HEK293 (cell line): Measurements from ENCODE around the gene NOC2L.

ENCODE experiments used
- CTCF ChIA-PET: fragments of 350-600 bp; formaldehyde crosslinking; extraction: SDS; loops from one replicate; lab custom pipeline; 2021; ENCODE audit warnings: antibody characterized with exemption; lab: Yijun Ruan, JAX
- POLR2A ChIA-PET: fragments of 300-600 bp; formaldehyde crosslinking; extraction: SDS; loops from one replicate; lab custom pipeline; 2020; ENCODE audit warnings: antibody characterized with exemption, inconsistent platforms; lab: Yijun Ruan, JAX
- H3K27ac ChIP-seq: fragments of 200-500 bp; sonication (Bioruptor generic); 2 replicates; pipeline ENCODE4 v1.5.1; 2014; ENCODE audit warnings: low read depth, low read length, control low read depth, inconsistent platforms; ENCODE audit errors: extremely low read depth
- H3K36me3 ChIP-seq, 2 experiments: fragments of 200-500 bp in 1 of 2; sonication (Bioruptor generic) in 1 of 2; 1 replicate in 1 of 2; 2 replicates in 1 of 2; pipeline ENCODE4 v1.5.1; 2014 to 2017; ENCODE audit warnings: inconsistent platforms in 2 of 2, low read length in 2 of 2; ENCODE audit not compliant: control insufficient read depth in 2 of 2, insufficient read depth in 1 of 2
- H3K4me1 ChIP-seq: fragments of 200-500 bp; sonication (Bioruptor generic); 2 replicates; pipeline ENCODE4 v1.5.1; 2014; ENCODE audit warnings: mild to moderate bottlenecking, low read length, inconsistent platforms; ENCODE audit not compliant: control insufficient read depth, insufficient read depth
- H3K4me3 ChIP-seq: 2 replicates; pipeline ENCODE4 v1.5.1; 2011; ENCODE audit warnings: low read depth, mild to moderate bottlenecking, control low read depth, low read length, moderate library complexity
- H3K9me3 ChIP-seq: fragments of 200-500 bp; sonication (Bioruptor generic); 2 replicates; pipeline ENCODE4 v1.5.1; 2014; ENCODE audit warnings: low read depth, low read length, inconsistent platforms; ENCODE audit not compliant: control insufficient read depth, insufficient read depth
- BCL11A ChIP-seq: fragments of 450-650 bp; formaldehyde crosslinking; IDR thresholded peaks from 2 replicates; pipeline ENCODE4 v1.5.1; 2016; ENCODE audit warnings: low read depth, missing biosample characterization, missing genetic modification characterization
- HOXD13 ChIP-seq: sonication (generic); formaldehyde crosslinking; IDR thresholded peaks from 2 replicates; pipeline ENCODE4 v1.8.0; 2022; ENCODE audit warnings: missing genetic modification reagents, borderline replicate concordance
- KLF16 ChIP-seq: fragments of 450-650 bp; formaldehyde crosslinking; IDR thresholded peaks from 2 replicates; pipeline ENCODE4 v1.5.1; 2017; ENCODE audit warnings: missing biosample characterization, missing genetic modification characterization
- KLF8 ChIP-seq: fragments of 450-650 bp; formaldehyde crosslinking; IDR thresholded peaks from 2 replicates; pipeline ENCODE4 v1.5.1; 2016; ENCODE audit warnings: missing biosample characterization, missing genetic modification characterization
- KLF9 ChIP-seq: fragments of 450-650 bp; formaldehyde crosslinking; IDR thresholded peaks from 2 replicates; pipeline ENCODE4 v1.5.1; 2016; ENCODE audit warnings: missing biosample characterization, missing genetic modification characterization, low read depth
- MEIS1 ChIP-seq: sonication (generic); formaldehyde crosslinking; IDR thresholded peaks from 2 replicates; pipeline ENCODE4 v1.8.1; 2022; ENCODE audit warnings: missing genetic modification reagents, mild to moderate bottlenecking, borderline replicate concordance
- SALL2 ChIP-seq: fragments of 450-650 bp; formaldehyde crosslinking; IDR thresholded peaks from 2 replicates; pipeline ENCODE4 v1.5.0; 2017; ENCODE audit warnings: missing biosample characterization, mild to moderate bottlenecking, missing genetic modification characterization, borderline replicate concordance
- ZBTB17 ChIP-seq: fragments of 450-650 bp; formaldehyde crosslinking; IDR thresholded peaks from 2 replicates; pipeline ENCODE4 v1.5.1; 2016; ENCODE audit warnings: missing biosample characterization, missing genetic modification characterization
- ZFP3 ChIP-seq: fragments of 450-650 bp; formaldehyde crosslinking; IDR thresholded peaks from 2 replicates; pipeline ENCODE4 v1.5.1; 2016; ENCODE audit warnings: low read depth, missing biosample characterization, missing genetic modification characterization
- ZFP37 ChIP-seq: fragments of 450-650 bp; formaldehyde crosslinking; IDR thresholded peaks from 2 replicates; pipeline ENCODE4 v1.5.1; 2016; ENCODE audit warnings: missing biosample characterization, missing genetic modification characterization
- ZIC2 ChIP-seq: fragments of 450-650 bp; formaldehyde crosslinking; IDR thresholded peaks from 2 replicates; pipeline ENCODE4 v1.5.1; 2016; ENCODE audit warnings: missing biosample characterization, missing genetic modification characterization
- ZNF114 ChIP-seq: fragments of 450-650 bp; formaldehyde crosslinking; IDR thresholded peaks from 2 replicates; pipeline ENCODE4 v1.5.0; 2017; ENCODE audit warnings: missing biosample characterization, missing genetic modification characterization
- ZNF146 ChIP-seq: fragments of 450-650 bp; formaldehyde crosslinking; IDR thresholded peaks from 2 replicates; pipeline ENCODE4 v1.5.1; 2016; ENCODE audit warnings: missing biosample characterization, missing genetic modification characterization
- ZNF175 ChIP-seq: fragments of 450-650 bp; formaldehyde crosslinking; IDR thresholded peaks from 2 replicates; pipeline ENCODE4 v1.5.1; 2016; ENCODE audit warnings: missing biosample characterization, missing genetic modification characterization
- ZNF2 ChIP-seq: fragments of 450-650 bp; formaldehyde crosslinking; IDR thresholded peaks from 2 replicates; pipeline ENCODE4 v1.5.1; 2016; ENCODE audit warnings: missing biosample characterization, missing genetic modification characterization
- ZNF214 ChIP-seq: fragments of 450-650 bp; formaldehyde crosslinking; IDR thresholded peaks from 2 replicates; pipeline ENCODE4 v1.5.1; 2017; ENCODE audit warnings: missing biosample characterization, mild to moderate bottlenecking, missing genetic modification characterization, borderline replicate concordance
- ZNF223 ChIP-seq: fragments of 450-650 bp; formaldehyde crosslinking; IDR thresholded peaks from 2 replicates; pipeline ENCODE4 v1.5.1; 2016; ENCODE audit warnings: missing biosample characterization, missing genetic modification characterization
- ZNF324 ChIP-seq: fragments of 450-650 bp; formaldehyde crosslinking; IDR thresholded peaks from 2 replicates; pipeline ENCODE4 v1.5.1; 2016; ENCODE audit warnings: missing biosample characterization, missing genetic modification characterization
- ZNF335 ChIP-seq: fragments of 450-650 bp; formaldehyde crosslinking; conservative IDR thresholded peaks from 2 replicates; pipeline ENCODE4 v1.5.1; 2016; ENCODE audit warnings: missing biosample characterization, missing genetic modification characterization
- ZNF354C ChIP-seq: fragments of 450-650 bp; formaldehyde crosslinking; IDR thresholded peaks from 2 replicates; pipeline ENCODE4 v1.5.1; 2016; ENCODE audit warnings: missing biosample characterization, missing genetic modification characterization, low read depth, borderline replicate concordance
- ZNF37A ChIP-seq: fragments of 450-650 bp; IDR thresholded peaks from 2 replicates; pipeline ENCODE4 v1.5.1; 2018; ENCODE audit warnings: missing biosample characterization, missing genetic modification characterization
- ZNF423 ChIP-seq: fragments of 450-650 bp; formaldehyde crosslinking; IDR thresholded peaks from 2 replicates; pipeline ENCODE4 v1.5.1; 2016; ENCODE audit warnings: missing biosample characterization, missing genetic modification characterization
- ZNF501 ChIP-seq: fragments of 450-650 bp; formaldehyde crosslinking; IDR thresholded peaks from 2 replicates; pipeline ENCODE4 v1.5.1; 2016; ENCODE audit warnings: missing biosample characterization, missing genetic modification characterization
- ZNF629 ChIP-seq: fragments of 450-650 bp; formaldehyde crosslinking; IDR thresholded peaks from 2 replicates; pipeline ENCODE4 v1.5.1; 2017; ENCODE audit warnings: missing biosample characterization, missing genetic modification characterization
- ZNF670 ChIP-seq: fragments of 450-650 bp; formaldehyde crosslinking; IDR thresholded peaks from 2 replicates; pipeline ENCODE4 v1.5.1; 2016; ENCODE audit warnings: missing biosample characterization, missing genetic modification characterization, low read depth
- ZNF76 ChIP-seq: fragments of 450-650 bp; formaldehyde crosslinking; IDR thresholded peaks from 2 replicates; pipeline ENCODE4; 2016; ENCODE audit warnings: low read depth, missing biosample characterization, missing genetic modification characterization, borderline replicate concordance
- ZSCAN16 ChIP-seq: fragments of 450-650 bp; formaldehyde crosslinking; IDR thresholded peaks from 2 replicates; pipeline ENCODE4 v1.5.1; 2016; ENCODE audit warnings: missing biosample characterization, missing genetic modification characterization
- TF ChIP-seq, protein P1 (sequence below): fragments of 450-650 bp; formaldehyde crosslinking; IDR thresholded peaks from 2 replicates; pipeline ENCODE4 v1.5.1; 2016; ENCODE audit warnings: missing biosample characterization, missing genetic modification characterization
- TF ChIP-seq, protein P2 (sequence below): fragments of 450-650 bp; formaldehyde crosslinking; conservative IDR thresholded peaks from 2 replicates; pipeline ENCODE4 v1.5.1; 2016; ENCODE audit warnings: low read depth, missing biosample characterization, missing genetic modification characterization
- TF ChIP-seq, protein P3 (sequence below): fragments of 450-650 bp; formaldehyde crosslinking; IDR thresholded peaks from 2 replicates; pipeline ENCODE4 v1.5.1; 2016; ENCODE audit warnings: missing biosample characterization, missing genetic modification characterization
- TF ChIP-seq, protein P4 (sequence below): fragments of 450-650 bp; formaldehyde crosslinking; IDR thresholded peaks from 2 replicates; pipeline ENCODE4 v1.5.1; 2016; ENCODE audit warnings: missing biosample characterization, missing genetic modification characterization

NOC2L gene

DNA sequence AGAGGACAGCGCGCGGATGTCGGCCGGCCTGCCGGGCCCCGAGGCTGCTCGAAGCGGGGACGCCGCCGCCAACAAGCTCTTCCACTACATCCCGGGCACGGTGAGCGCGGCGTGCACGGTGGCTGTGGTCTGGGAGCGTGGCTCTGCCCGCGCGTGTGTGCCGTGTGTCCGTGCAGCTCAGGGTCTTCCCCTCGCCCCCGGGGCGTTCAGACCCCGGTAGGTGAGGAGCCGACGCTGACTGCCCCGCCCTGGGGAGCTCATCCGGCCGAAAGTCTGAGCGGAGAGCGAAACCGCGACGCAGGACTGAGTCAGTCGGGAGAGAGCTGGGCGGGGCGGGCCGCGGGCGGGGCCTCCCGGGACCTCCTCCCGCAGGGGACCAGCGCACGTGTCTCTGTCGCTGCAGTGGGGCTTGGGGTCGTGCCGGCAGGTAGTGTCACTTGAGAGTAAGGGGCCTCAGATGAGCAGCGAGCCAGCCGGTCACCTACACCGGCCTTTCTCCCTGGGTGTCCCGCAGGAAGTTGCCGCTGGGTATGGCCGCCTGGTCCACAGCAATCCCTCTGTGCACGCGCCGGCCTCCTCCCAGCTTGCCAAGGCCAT is 7.7 kb upstream of the NOC2L start:
- H3K27ac ChIP-seq, result peak overlapping the region; percentile 75
- H3K36me3 ChIP-seq, result peaks cover 0 to 33% of the 10 kb centered on the region in 2 experiments; a peak in 1 of 3 replicates
- H3K4me1 ChIP-seq, result peaks cover 5% of the 10 kb centered on the region
- no peaks in the 10 kb centered on the region for H3K9me3 ChIP-seq
- H3K4me3 ChIP-seq, result peak overlapping the region; percentile 51
- POLR2A ChIA-PET, result interaction anchor here (0.6 to 1.5 kb wide), 12 partner anchors 8 to 189 kb away, joined by 3 to 28 read pairs (median 3); partner anchors contain the start of genes AGRN, HES4 and NOC2L
- CTCF ChIA-PET, result interaction anchor here (0.5 to 1.5 kb wide), 4 partner anchors 18 to 1228 kb away, joined by 3 to 4 read pairs (median 4); no protein-coding TSS in a partner anchor
- no peak for TF ChIP-seq ZNF354C (tag by site-specific recombination)
- no peak for TF ChIP-seq ZNF214 (tag by site-specific recombination)
- peak; percentile 82 for TF ChIP-seq KLF9 (tag by site-specific recombination)
- peak; percentile 49; the same call in 1 of the 2 replicates for TF ChIP-seq ZIC2 (tag by site-specific recombination)
- peak; percentile 62 for TF ChIP-seq KLF16 (tag by site-specific recombination)
- no peak for TF ChIP-seq ZNF146 (tag by site-specific recombination)
- TF ChIP-seq ZNF629 (tag by site-specific recombination), result peak; percentile 18; the same call in 1 of the 2 replicates
- TF ChIP-seq ZBTB17 (tag by site-specific recombination), result peak; percentile 37; the same call in 1 of the 2 replicates
- 0 out of 2 replicates have a peak, but pooled peaks have one; percentile 56 for TF ChIP-seq ZFP37 (tag by site-specific recombination)
- TF ChIP-seq ZNF324 (tag by site-specific recombination), result 0 out of 2 replicates have a peak, but pooled peaks have one; percentile 35
- peak; percentile 53; the same call in 1 of the 2 replicates for TF ChIP-seq ZNF76
- TF ChIP-seq ZNF37A (tag by site-specific recombination), result no peak
- TF ChIP-seq HOXD13 (CRISPR knock-in tag), result no peak
- TF ChIP-seq ZSCAN16, result no peak
- TF ChIP-seq ZNF2 (tag by site-specific recombination), result peak; percentile 77
- no peak for TF ChIP-seq ZNF223 (tag by site-specific recombination)
- TF ChIP-seq, protein P1, sequence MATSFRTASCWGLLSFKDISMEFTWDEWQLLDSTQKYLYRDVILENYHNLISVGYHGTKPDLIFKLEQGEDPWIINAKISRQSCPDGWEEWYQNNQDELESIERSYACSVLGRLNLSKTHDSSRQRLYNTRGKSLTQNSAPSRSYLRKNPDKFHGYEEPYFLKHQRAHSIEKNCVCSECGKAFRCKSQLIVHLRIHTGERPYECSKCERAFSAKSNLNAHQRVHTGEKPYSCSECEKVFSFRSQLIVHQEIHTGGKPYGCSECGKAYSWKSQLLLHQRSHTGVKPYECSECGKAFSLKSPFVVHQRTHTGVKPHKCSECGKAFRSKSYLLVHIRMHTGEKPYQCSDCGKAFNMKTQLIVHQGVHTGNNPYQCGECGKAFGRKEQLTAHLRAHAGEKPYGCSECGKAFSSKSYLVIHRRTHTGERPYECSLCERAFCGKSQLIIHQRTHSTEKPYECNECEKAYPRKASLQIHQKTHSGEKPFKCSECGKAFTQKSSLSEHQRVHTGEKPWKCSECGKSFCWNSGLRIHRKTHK (tag by site-specific recombination), result no peak
- TF ChIP-seq ZNF175 (tag by site-specific recombination), result no peak
- TF ChIP-seq ZNF114 (tag by site-specific recombination), result no peak
- TF ChIP-seq, protein P2, sequence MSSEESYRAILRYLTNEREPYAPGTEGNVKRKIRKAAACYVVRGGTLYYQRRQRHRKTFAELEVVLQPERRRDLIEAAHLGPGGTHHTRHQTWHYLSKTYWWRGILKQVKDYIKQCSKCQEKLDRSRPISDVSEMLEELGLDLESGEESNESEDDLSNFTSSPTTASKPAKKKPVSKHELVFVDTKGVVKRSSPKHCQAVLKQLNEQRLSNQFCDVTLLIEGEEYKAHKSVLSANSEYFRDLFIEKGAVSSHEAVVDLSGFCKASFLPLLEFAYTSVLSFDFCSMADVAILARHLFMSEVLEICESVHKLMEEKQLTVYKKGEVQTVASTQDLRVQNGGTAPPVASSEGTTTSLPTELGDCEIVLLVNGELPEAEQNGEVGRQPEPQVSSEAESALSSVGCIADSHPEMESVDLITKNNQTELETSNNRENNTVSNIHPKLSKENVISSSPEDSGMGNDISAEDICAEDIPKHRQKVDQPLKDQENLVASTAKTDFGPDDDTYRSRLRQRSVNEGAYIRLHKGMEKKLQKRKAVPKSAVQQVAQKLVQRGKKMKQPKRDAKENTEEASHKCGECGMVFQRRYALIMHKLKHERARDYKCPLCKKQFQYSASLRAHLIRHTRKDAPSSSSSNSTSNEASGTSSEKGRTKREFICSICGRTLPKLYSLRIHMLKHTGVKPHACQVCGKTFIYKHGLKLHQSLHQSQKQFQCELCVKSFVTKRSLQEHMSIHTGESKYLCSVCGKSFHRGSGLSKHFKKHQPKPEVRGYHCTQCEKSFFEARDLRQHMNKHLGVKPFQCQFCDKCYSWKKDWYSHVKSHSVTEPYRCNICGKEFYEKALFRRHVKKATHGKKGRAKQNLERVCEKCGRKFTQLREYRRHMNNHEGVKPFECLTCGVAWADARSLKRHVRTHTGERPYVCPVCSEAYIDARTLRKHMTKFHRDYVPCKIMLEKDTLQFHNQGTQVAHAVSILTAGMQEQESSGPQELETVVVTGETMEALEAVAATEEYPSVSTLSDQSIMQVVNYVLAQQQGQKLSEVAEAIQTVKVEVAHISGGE, result peak; percentile 29; the same call in 1 of the 2 replicates
- 0 out of 2 replicates have a peak, but pooled peaks have one; percentile 19 for TF ChIP-seq ZNF501 (tag by site-specific recombination)
- TF ChIP-seq KLF8, result peak; percentile 80; the same call in 1 of the 2 replicates
- TF ChIP-seq, protein P3, sequence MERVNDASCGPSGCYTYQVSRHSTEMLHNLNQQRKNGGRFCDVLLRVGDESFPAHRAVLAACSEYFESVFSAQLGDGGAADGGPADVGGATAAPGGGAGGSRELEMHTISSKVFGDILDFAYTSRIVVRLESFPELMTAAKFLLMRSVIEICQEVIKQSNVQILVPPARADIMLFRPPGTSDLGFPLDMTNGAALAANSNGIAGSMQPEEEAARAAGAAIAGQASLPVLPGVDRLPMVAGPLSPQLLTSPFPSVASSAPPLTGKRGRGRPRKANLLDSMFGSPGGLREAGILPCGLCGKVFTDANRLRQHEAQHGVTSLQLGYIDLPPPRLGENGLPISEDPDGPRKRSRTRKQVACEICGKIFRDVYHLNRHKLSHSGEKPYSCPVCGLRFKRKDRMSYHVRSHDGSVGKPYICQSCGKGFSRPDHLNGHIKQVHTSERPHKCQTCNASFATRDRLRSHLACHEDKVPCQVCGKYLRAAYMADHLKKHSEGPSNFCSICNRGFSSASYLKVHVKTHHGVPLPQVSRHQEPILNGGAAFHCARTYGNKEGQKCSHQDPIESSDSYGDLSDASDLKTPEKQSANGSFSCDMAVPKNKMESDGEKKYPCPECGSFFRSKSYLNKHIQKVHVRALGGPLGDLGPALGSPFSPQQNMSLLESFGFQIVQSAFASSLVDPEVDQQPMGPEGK (tag by site-specific recombination), result peak; percentile 81
- TF ChIP-seq, protein P4, sequence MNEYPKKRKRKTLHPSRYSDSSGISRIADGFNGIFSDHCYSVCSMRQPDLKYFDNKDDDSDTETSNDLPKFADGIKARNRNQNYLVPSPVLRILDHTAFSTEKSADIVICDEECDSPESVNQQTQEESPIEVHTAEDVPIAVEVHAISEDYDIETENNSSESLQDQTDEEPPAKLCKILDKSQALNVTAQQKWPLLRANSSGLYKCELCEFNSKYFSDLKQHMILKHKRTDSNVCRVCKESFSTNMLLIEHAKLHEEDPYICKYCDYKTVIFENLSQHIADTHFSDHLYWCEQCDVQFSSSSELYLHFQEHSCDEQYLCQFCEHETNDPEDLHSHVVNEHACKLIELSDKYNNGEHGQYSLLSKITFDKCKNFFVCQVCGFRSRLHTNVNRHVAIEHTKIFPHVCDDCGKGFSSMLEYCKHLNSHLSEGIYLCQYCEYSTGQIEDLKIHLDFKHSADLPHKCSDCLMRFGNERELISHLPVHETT, result peak; percentile 38; the same call in 1 of the 2 replicates
- no peak for TF ChIP-seq SALL2 (tag by site-specific recombination)
- TF ChIP-seq ZNF423, result no peak
- no peak for TF ChIP-seq MEIS1 (CRISPR knock-in tag)
- TF ChIP-seq ZNF670, result no peak
- TF ChIP-seq ZNF335 (tag by site-specific recombination), result peak; percentile 58; the same call in 1 of the 2 replicates
- no peak for TF ChIP-seq ZFP3
- no peak for TF ChIP-seq BCL11A (tag by site-specific recombination)
